ENCODE data around the gene GABRG3.

Gene GABRG3

DNA sequence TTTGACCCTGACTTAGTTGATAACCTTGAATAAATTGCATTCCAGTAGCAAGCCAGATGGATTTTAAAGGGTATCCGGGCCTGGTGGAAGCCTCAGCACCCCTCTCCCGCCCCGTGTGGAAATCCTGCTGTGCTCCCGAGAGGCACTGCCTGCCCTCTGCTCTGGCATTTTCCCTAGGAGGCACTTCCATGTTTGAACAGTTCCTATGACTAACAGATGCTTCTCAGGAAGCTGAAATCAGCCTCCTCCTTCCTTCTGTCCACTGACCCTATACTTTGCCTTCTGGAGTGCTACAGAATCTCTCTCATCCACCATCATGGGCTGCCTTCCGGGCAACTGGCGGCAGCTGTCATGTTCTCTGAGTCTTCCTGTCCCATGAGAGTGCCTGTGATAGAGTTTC, 90.8 kb downstream of the GABRG3 start:
- DNase-seq (ENCODE audit: low read depth in 1 of 2, low spot score in 1 of 2): no peak

DNA sequence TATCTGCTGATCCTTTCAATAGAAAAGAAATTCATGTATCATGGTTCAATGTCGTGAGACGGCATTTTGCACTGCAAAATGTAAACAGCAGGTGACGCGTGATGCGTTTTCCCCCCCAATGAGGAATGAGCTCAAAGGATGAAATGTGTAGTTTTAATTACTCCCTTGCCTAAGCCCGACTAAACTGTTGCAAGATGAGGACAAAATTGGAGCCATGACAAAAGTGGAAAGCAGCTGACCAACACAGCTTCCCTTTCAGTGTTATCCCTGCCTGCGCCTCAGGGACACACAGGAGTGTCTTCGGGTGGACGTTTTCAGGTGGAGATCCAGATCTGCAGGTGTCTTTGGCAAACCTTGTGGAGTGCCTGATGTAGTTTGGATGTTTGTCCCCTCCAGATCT, 92.0 kb downstream of the GABRG3 start:
- DNase-seq (ENCODE audit: low read depth in 1 of 2, low spot score in 1 of 2): no peak

- DNase-seq (ENCODE audit: low read depth in 1 of 2, low spot score in 1 of 2): no peak
These were observed 93.1 kb downstream of the GABRG3 start for GRCh38 chr15:27064080-27064479.

- DNase-seq (ENCODE audit: low read depth in 1 of 2, low spot score in 1 of 2): no peak
These were observed 94.2 kb downstream of the GABRG3 start for GRCh38 chr15:27065151-27065550.

DNA sequence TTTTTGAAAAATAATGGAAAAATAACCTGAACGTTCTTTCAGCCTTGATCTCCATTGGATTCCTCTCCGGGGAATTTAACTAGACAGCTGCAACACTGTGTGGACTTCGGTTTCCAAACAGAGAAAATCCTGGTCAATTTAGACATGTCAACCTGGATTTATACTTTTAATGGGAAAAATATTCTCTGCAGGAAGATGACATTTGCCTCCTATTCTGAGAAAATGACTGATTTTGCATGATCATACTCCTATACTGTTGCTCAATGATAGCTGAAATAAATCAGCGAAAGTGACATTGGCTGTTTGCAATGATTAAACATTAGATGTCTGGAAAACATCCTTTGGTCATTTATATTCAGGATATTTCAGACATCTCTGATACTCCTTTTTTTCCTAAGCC, 94.8 kb downstream of the GABRG3 start:
- no peak for DNase-seq (ENCODE audit: low read depth in 1 of 2, low spot score in 1 of 2)

DNA sequence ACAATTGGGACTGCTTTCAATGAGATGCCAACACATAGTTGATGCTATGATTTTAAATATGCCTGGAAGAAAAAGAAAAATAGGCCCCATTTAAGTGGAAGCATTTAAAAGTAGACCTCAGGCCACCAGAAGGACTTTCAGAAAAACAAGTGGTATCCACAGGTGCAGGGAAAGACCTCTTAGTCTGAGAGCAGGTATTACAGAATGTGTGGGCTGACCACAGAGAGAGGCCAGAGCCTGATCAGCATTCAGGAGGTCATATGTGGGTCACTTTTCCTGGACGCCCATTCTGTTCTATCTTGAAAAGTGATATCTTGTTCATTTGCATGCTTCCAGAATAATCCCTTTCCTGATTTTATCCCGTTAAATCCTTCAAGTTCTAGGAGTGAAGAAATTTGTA, 95.5 kb downstream of the GABRG3 start:
- no peak for DNase-seq (ENCODE audit: low read depth in 1 of 2, low spot score in 1 of 2)

DNA sequence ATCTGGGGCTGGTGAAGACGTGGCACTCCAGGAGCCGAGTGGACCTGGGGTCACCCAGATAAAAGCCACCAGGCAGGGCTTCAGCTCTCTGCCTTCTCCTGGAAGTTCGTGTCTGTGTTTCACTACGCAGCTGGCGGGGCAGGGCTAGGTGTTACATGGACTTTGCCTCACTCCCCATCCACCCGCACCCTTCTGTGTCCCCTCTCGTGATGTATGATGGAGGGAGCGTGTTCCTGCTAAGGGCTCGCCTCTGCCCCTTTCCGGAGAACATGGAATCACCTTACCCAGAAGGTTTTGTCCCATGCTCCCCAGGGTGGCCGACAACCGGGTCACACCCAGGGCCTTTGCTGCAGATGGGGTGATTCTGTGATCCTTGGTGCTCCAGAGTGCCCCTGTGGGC, 96.2 kb downstream of the GABRG3 start:
- DNase-seq (ENCODE audit: low read depth in 1 of 2, low spot score in 1 of 2): no peak

DNA sequence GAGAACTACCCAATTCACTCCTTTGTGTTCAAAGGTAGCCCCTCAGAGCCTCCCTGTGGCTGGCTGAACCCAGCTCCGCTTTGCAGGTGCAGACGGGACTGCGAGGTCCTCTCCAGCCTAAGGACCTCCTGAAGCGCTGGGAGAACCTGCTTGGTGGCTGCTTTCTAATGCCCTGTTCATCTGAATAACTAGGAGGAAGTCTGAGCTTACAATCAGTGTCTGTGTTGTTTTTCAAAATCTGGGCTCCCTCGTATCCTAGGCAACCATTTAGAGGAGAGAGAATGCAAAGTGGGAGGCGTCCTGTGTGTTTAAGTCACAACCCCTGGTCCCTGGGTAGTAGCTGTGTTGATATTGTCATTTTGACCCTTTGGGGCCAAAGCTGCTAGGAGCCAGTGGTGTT, 99.9 kb downstream of the GABRG3 start:
- no peak for DNase-seq (ENCODE audit: low read depth in 1 of 2, low spot score in 1 of 2)

DNA sequence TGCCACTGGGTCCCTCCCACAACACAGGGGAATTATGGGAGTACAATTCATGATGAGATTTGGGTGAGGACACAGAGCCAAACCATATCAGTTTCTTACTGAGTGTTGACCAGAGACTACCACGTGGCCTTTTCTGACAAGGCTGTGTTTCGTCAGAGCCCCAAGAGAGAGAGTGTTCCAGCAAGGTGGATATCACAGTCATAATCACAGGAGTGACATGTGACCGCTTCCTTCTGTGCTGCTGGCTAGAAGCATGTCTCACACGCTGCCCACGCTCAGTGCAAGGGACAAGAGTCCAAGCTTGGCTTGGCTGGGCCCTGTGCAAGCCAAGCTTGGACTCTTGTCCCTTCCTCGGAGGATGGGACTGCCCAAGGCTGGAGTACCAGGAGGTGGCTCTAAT, 103.2 kb downstream of the GABRG3 start:
- no peak for DNase-seq (ENCODE audit: low read depth in 1 of 2, low spot score in 1 of 2)

DNA sequence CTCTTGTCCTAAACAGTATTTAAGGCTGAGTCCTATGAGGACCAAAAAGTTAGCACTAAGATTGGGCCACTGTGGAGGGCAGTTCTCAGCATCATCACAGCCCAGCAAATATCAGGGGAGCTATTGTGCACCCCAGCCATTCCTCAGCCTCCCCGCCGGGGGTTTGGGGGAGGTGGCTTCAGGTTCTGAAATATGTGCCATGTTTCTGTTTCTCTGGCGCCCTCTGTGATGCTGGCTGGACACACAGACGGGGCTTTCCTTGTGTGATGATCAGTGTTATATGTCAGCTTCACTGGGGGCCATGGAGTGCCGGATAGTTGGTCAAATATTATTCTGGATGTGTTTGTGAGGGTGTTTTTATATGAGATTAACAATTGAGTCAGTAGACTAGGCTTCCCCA, 106.8 kb downstream of the GABRG3 start:
- no peak for DNase-seq (ENCODE audit: low read depth in 1 of 2, low spot score in 1 of 2)

GRCh38 chr15:27081676-27082418, 110.9 kb downstream of the GABRG3 start:
- DNase-seq (ENCODE audit: low read depth in 1 of 2, low spot score in 1 of 2): no peak

DNA sequence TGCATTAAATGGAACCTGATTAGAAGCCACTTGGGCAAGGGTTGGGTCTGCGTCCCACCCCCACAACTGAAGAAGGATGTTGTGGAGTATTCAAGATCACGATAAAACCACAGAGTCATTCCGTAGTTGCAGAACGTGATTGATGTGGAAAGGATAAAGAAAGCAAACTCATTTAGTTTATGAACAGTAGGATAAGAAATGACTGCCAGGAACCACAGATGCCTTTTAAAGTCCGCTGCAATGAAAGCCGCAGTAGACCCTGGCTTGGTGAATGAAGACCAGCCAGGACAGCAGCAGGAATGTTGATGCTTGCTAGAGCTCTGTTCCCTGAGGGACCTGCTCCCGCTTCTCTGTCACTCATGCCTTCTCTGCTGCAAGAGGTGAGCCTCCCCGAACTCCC, 111.5 kb downstream of the GABRG3 start:
- no peak for DNase-seq (ENCODE audit: low read depth in 1 of 2, low spot score in 1 of 2)

GRCh38 chr15:27084844-27085243, 113.9 kb downstream of the GABRG3 start:
- no peak for DNase-seq (ENCODE audit: low read depth in 1 of 2, low spot score in 1 of 2)

- no peak for DNase-seq (ENCODE audit: low read depth in 1 of 2, low spot score in 1 of 2)
These were observed 115.2 kb downstream of the GABRG3 start for GRCh38 chr15:27086149-27086548.

- DNase-seq (ENCODE audit: low read depth in 1 of 2, low spot score in 1 of 2): no peak
These were observed 115.8 kb downstream of the GABRG3 start for GRCh38 chr15:27086805-27087204.

- no peak for DNase-seq (ENCODE audit: low read depth in 1 of 2, low spot score in 1 of 2)
These were observed 116.9 kb downstream of the GABRG3 start for GRCh38 chr15:27087651-27088583.

DNA sequence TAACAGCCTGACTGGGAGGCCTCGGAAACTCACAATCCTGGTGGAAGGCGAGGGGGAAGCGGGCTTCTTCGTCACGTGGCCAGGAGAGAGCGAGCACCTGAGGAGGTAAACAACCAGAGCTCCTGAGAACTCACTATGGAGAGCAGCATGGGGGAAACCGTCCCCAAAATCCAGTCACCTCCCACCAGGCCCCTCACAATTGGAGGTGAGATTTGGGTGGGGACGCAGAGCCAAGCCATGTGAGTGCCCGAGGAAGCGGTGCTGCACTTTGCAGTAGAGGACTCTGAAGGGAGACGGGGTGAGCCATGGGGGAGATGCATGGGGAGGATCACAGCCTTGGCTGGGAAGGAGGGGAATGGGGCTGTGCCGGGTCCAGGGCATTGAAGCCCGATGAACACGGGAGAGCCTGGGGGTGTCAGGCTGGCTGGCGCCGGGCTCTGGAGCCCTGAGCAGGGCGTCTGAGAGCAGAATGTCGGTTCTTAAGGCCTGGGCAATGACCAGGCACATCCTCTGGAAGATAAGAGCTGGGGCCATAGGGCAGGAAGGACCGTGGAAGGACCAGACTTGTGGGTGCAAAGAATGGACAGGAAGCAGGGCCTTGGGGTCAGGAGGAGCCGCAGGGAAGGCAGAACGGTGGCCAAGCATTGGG, 117.7 kb downstream of the GABRG3 start:
- DNase-seq (ENCODE audit: low read depth in 1 of 2, low spot score in 1 of 2): no peak

GRCh38 chr15:27089233-27089586, 118.2 kb downstream of the GABRG3 start:
- DNase-seq (ENCODE audit: low read depth in 1 of 2, low spot score in 1 of 2): no peak

DNA sequence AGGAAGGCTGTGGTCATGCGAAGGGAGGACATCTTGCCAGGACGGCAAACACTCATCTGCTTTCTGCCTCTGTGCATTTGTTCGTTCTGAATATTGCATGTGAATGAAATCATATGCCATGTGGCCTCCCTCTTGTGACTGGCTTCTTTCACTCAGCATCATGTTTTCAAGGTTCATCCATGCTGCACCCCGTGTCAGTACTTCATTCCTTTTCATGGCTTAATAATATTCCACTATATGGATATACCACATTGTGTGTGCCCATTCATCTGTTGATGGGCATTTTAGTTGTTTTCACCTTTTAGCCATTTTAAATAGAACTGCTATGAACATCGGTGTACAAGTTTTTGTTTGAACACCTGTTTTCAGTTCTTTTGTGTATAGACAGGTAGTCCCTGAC, 118.7 kb downstream of the GABRG3 start:
- no peak for DNase-seq (ENCODE audit: low read depth in 1 of 2, low spot score in 1 of 2)

DNA sequence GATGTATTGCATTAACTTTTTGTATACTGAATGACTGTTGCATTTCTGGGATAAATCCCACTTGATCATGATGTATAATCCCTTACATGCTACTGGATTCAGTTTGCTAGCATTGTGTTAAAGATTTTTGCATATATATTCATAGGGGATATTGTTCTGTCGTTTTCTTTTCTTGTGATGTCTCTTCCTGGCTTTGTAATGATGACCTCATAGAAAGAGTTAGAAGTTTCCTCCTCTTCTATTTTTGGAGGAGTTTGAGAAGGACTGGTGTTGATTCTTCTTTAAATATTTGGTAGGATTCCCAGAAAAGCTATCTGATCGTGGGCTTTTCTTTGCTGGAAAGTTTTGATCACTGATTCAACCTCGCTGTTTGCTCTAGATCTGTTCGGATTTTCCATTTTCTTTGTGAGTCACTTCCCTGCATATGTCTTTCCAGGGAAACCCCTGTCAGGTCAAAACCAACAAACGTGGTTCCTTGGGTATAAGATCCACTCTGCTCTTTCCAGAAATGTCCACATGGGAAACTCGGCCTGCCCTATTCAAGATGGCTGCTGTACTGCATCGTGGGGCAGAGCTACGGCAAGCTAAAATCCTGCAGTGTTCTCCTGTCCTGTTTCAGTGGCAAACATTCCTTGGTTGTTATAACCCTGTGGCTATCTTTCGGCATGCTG, 120.4 kb downstream of the GABRG3 start:
- DNase-seq (ENCODE audit: low read depth in 1 of 2, low spot score in 1 of 2): no peak

- DNase-seq (ENCODE audit: low read depth in 1 of 2, low spot score in 1 of 2): no peak
These were observed 121.4 kb downstream of the GABRG3 start for GRCh38 chr15:27092390-27092789.
